H1 (cell line): Measurements from ENCODE around the gene GALNT7. TPM values are rescaled to one million over a fixed set of nuclear protein-coding genes. Genes with fewer than 3 reads are reported as not detected.

Experiments used
- ASH2L ChIP-seq: fragments of 200-600, 300-600 bp; sonication (generic); IDR thresholded peaks from one replicate; pipeline ENCODE4 v1.7.1; 2017; ENCODE audit warnings: low read length
- JUND ChIP-seq: IDR thresholded peaks from 2 replicates; pipeline ENCODE4 v1.6.1; 2011; ENCODE audit warnings: mild to moderate bottlenecking, improper control_type of control experiment, low read length
- POU5F1 ChIP-seq: IDR thresholded peaks from 2 replicates; pipeline ENCODE4 v1.6.1; 2011; ENCODE audit warnings: low read depth, mild to moderate bottlenecking, low read length, moderate library complexity
- RBBP5 ChIP-seq: IDR thresholded peaks from 2 replicates; pipeline ENCODE4 v1.7.1; 2012; ENCODE audit warnings: low read depth, mild to moderate bottlenecking, inconsistent platforms, low read length, moderate library complexity, borderline replicate concordance
- SRF ChIP-seq: IDR thresholded peaks from 2 replicates; pipeline ENCODE4 v1.6.1; 2011; ENCODE audit warnings: mild to moderate bottlenecking, low read depth, low read length, moderate library complexity
- polyA plus RNA-seq, 7 experiments: library from polyadenylated mRNA; depleted of rRNA in 3 of 7; stranded (reverse) in 5 of 7; unstranded in 2 of 7; fragments of >200 nt in 5 of 7; fragments of 200-250 nt in 2 of 7; gene quantifications; 1 replicate in 5 of 7; 2 replicates in 1 of 7; 4 replicates in 1 of 7; pipeline versions ENCODE4 v1.2.1 to v1.2.3, GENCODE V29; 2011 to 2013; ENCODE audit warnings: missing spikeins in 2 of 7, mixed read lengths in 2 of 7
- total RNA-seq: library from RNA; stranded (reverse); fragmentation: NEBNext Ultra II Directional; extraction: Animal tissue kit (Norgen Biotek cat#: 25700); gene quantifications from 2 replicates; pipeline ENCODE4 v1.2.1, GENCODE V29; 2021
- TF ChIP-seq, protein P1 (sequence below): IDR thresholded peaks from 2 replicates; pipeline ENCODE4 v1.6.1; 2012; ENCODE audit warnings: low read length, inconsistent platforms

The GALNT7 gene
- total and polyA plus RNA-seq, 2 of the 8 experiments (the other 6 are each of a cell fraction or from before 2014, with no cell fraction given) = 22.4 to 85.5 TPM

DNA sequence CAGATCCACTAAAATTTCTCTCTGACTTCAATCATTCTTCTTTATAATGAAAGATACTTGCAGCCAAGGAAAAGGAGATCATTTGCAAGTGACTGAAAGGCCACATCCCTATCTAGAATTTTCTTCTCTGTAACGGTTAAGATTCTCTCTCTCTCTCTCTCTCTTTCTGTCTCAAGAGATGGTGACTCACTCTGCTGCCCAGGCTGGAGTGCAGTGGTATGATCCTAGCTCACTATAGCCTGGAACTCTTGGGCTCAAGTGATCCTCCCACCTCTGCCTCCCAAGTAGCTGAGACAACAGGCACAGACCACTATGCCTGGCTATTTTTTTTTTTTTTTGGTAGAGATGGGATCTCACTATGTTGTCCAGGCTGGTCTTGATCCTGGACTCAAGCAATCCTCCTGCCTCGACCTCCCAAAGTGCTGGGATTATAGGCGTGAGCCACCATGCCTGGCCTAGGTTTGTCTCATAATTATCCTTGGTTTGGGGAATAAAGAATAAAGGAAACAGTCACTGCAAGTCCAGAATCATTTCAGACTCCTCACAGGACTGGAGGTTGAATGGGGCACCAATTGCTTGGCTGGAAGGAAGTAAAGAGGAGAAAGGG lies 33.3 kb upstream of the GALNT7 start (continued):
- TF ChIP-seq, protein P1, sequence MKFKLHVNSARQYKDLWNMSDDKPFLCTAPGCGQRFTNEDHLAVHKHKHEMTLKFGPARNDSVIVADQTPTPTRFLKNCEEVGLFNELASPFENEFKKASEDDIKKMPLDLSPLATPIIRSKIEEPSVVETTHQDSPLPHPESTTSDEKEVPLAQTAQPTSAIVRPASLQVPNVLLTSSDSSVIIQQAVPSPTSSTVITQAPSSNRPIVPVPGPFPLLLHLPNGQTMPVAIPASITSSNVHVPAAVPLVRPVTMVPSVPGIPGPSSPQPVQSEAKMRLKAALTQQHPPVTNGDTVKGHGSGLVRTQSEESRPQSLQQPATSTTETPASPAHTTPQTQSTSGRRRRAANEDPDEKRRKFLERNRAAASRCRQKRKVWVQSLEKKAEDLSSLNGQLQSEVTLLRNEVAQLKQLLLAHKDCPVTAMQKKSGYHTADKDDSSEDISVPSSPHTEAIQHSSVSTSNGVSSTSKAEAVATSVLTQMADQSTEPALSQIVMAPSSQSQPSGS = no peak
- no peak for TF ChIP-seq ASH2L
- TF ChIP-seq JUND = no peak
- TF ChIP-seq POU5F1 = no peak
- no peak for TF ChIP-seq RBBP5
- no peak for TF ChIP-seq SRF
